Measurements from ENCODE around the gene GPX2. TPM values are rescaled to one million over a fixed set of nuclear protein-coding genes. Genes with fewer than 3 reads are reported as not detected.

The GPX2 gene
- total and polyA plus RNA-seq, 10 of the 15 experiments (the other 5 are each of a cell fraction or from before 2014, with no cell fraction given), result not detected

GRCh38 chr14:64953310-64953654, 10.7 kb upstream of the GPX2 start (continued):
- TF ChIP-seq TAF1 (IDR thresholded peaks at IDR 0.05; ENCODE audit: borderline replicate concordance, low read depth, low read length), result no peak
- no peak for TF ChIP-seq ATF3 (IDR thresholded peaks at IDR 0.05; ENCODE audit: borderline replicate concordance, extremely low read depth, low read depth, low read length)
- TF ChIP-seq CBX3 (IDR thresholded peaks at IDR 0.05; ENCODE audit: borderline replicate concordance, low read depth), result no peak

- FAIRE-seq (peak; percentile 94), ATAC-seq (peak; percentile 87), DNase-seq (ENCODE audit: low read depth, low spot score) (peak; percentile 32)
- ChIA-PET POLR2A (interaction anchor here (0.7 to 2.0 kb wide), 5 partner anchors 9 to 38 kb away, joined by 3 to 9 read pairs (median 4); partner anchors contain the start of gene CHURC1), SMC1A (ENCODE audit: uncharacterized antibody, unreplicated experiment) (interaction anchor here (0.8 to 3.3 kb wide), 11 partner anchors 10 to 61 kb away, joined by 3 to 13 read pairs (median 6); partner anchors contain the start of genes CHURC1 and FNTB), RAD21 (ENCODE audit: unreplicated experiment) (interaction anchor here (0.5 to 1.8 kb wide), 7 partner anchors 9 to 259 kb away, joined by 3 to 6 read pairs (median 4); partner anchors contain the start of genes FNTB and MAX), CTCF (interaction anchor here (0.5 to 2.9 kb wide), 14 partner anchors 8 to 61 kb away, joined by 3 to 12 read pairs (median 4); partner anchors contain the start of genes FNTB and GPX2)
- Histone ChIP-seq H3K36me3 (ENCODE audit: control insufficient read depth in 2 of 2, insufficient read depth in 2 of 2, low read length in 1 of 2) (no peaks in the 10 kb centered on the region), H4K20me1 (ENCODE audit: control insufficient read depth, insufficient read depth) (no peaks in the 10 kb centered on the region), H3K4me1 (ENCODE audit: control insufficient read depth, insufficient read depth, low read length) (peaks cover 19% of the 10 kb centered on the region), H3K9ac (ENCODE audit: control insufficient read depth, insufficient read depth, low read length) (peak overlapping the region; percentile 10; the same call in 1 of the 2 replicates), H2AFZ (ENCODE audit: control insufficient read depth, low read depth, low read length) (peak overlapping the region; percentile 62), H3K4me3 (no peak overlapping the region), H3K4me2 (ENCODE audit: control insufficient read depth, insufficient read depth) (peak overlapping the region; percentile 60), H3K79me2 (ENCODE audit: control insufficient read depth, insufficient read depth, low read length) (no peaks in the 10 kb centered on the region), H3K9me3 (replicated peaks; ENCODE audit: control insufficient read depth, insufficient read depth, low read length) (no peaks in the 10 kb centered on the region), H3K27me3 (replicated peaks in 1 of 2; ENCODE audit: control insufficient read depth in 2 of 2, insufficient read depth in 2 of 2, low read length in 1 of 2) (no peaks in the 10 kb centered on the region), H3K27ac (ENCODE audit: control insufficient read depth, insufficient read depth) (peak overlapping the region; percentile 41)
- BruUV-seq (replicated peaks), result no TSS peak
- 9% methylated on average over 7 of the region's 7 CpGs for WGBS (ENCODE audit: insufficient coverage, insufficient replicate concordance, low lambda C conversion rate, missing lambda C conversion rate)
- in situ Hi-C loops (cut with MboI), result no loop called here
- intact Hi-C loops (cut with micrococcal nuclease; ENCODE audit: unreplicated experiment), result no loop called here
- 0 out of 2 replicates have a peak, but pooled peaks have one; percentile 14 for TF ChIP-seq NBN (IDR thresholded peaks at IDR 0.05)
- TF ChIP-seq ATF7 (IDR thresholded peaks at IDR 0.05; ENCODE audit: low read depth), result peak; percentile 64
- TF ChIP-seq CTCF (IDR thresholded peaks at IDR 0.05 in 2 of 3, conservative IDR thresholded peaks at IDR 0.05 in 1 of 3; ENCODE audit: control insufficient read depth in 2 of 3, extremely low read depth in 1 of 3, insufficient read depth in 1 of 3, low read depth in 3 of 3, low read length in 3 of 3), result peak; percentile 15 to 25 (median 22); a peak in 4 of 6 replicates
- TF ChIP-seq ZNF24 (IDR thresholded peaks at IDR 0.05), result no peak
- 0 out of 2 replicates have a peak, but pooled peaks have one; percentile 18 for TF ChIP-seq ATF2 (IDR thresholded peaks at IDR 0.05; ENCODE audit: low read length)
- TF ChIP-seq IKZF1 (conservative IDR thresholded peaks at IDR 0.05), result peak; percentile 34
- TF ChIP-seq RELB (IDR thresholded peaks at IDR 0.05; ENCODE audit: low read depth), result peak; percentile 69; the same call in 1 of the 2 replicates
- TF ChIP-seq ETV6 (conservative IDR thresholded peaks at IDR 0.05 in 1 of 2, IDR thresholded peaks at IDR 0.05 in 1 of 2; ENCODE audit: borderline replicate concordance in 1 of 2, low read depth in 1 of 2), result peak in 1 of 2 experiments; percentile 51; a peak in 1 of 4 replicates
- TF ChIP-seq NFIC (IDR thresholded peaks at IDR 0.05; ENCODE audit: low read depth, low read length), result peak; percentile 30; the same call in 1 of the 2 replicates
These were observed 10.2 kb upstream of the GPX2 start for GRCh38 chr14:64952598-64953309.

All from GM12878 (cell line).